PFSK-1 (cell line): ENCODE data around the gene HSPB9.

ENCODE experiments used
- FOXP2 ChIP-seq: optimal IDR thresholded peaks from 2 replicates; pipeline ENCODE3; 2011; ENCODE audit warnings: borderline replicate concordance, control low read depth, inconsistent platforms; ENCODE audit not compliant: insufficient read depth; ENCODE audit errors: extremely low read length, extremely low read depth
- POLR2AphosphoS5 ChIP-seq: IDR thresholded peaks from 2 replicates; pipeline ENCODE4 v1.6.1; 2012; ENCODE audit warnings: low read depth, mild to moderate bottlenecking, control low read depth, low read length, moderate library complexity
- REST ChIP-seq, 2 experiments: IDR thresholded peaks; 2 replicates each; pipeline versions ENCODE4 v1.6.1 to v1.8.0; 2011 to 2012; ENCODE audit warnings: low read depth in 2 of 2, low read length in 2 of 2, control low read depth in 1 of 2, inconsistent platforms in 1 of 2, mild to moderate bottlenecking in 1 of 2, moderate library complexity in 1 of 2; ENCODE audit not compliant: insufficient read depth in 1 of 2
- SIN3A ChIP-seq: IDR thresholded peaks from 2 replicates; pipeline ENCODE4 v1.6.1; 2012; ENCODE audit warnings: mild to moderate bottlenecking, low read length, moderate library complexity, borderline replicate concordance; ENCODE audit not compliant: insufficient read depth
- TAF1 ChIP-seq: IDR thresholded peaks from 2 replicates; pipeline ENCODE4 v1.6.1; 2012; ENCODE audit warnings: low read length, control low read depth, borderline replicate concordance; ENCODE audit not compliant: insufficient read depth

The HSPB9 gene

GRCh38 chr17:42094375-42095069 lies 28.1 kb upstream of the HSPB9 start:
- no peak for TF ChIP-seq POLR2AphosphoS5
- TF ChIP-seq REST (IDR thresholded peaks at IDR 0.05; ENCODE audit: insufficient read depth in 1 of 2, low read depth in 2 of 2, low read length in 2 of 2), result no peak
- no peak for TF ChIP-seq FOXP2
- no peak for TF ChIP-seq SIN3A
- TF ChIP-seq TAF1, result no peak

- TF ChIP-seq FOXP2, result no peak
- TF ChIP-seq POLR2AphosphoS5, result no peak
- no peak for TF ChIP-seq REST (IDR thresholded peaks at IDR 0.05; ENCODE audit: insufficient read depth in 1 of 2, low read depth in 2 of 2, low read length in 2 of 2)
Observed at GRCh38 chr17:42096360-42097111, 26.1 kb upstream of the HSPB9 start.

- TF ChIP-seq TAF1 (no peak), SIN3A (no peak), REST (IDR thresholded peaks at IDR 0.05; ENCODE audit: insufficient read depth in 1 of 2, low read depth in 2 of 2, low read length in 2 of 2) (no peak), POLR2AphosphoS5 (no peak), FOXP2 (no peak)
Observed at GRCh38 chr17:42097691-42098631, 24.6 kb upstream of the HSPB9 start, which contains the start of gene ZNF385C. ZNF385C (minus strand) TSS chr17:42098473; CDS start chr17:42063056, 35,417 bp downstream.

GRCh38 chr17:42098730-42099399 lies 23.7 kb upstream of the HSPB9 start:
- TF ChIP-seq SIN3A, result no peak
- no peak for TF ChIP-seq POLR2AphosphoS5
- TF ChIP-seq FOXP2, result no peak
- no peak for TF ChIP-seq REST (IDR thresholded peaks at IDR 0.05; ENCODE audit: insufficient read depth in 1 of 2, low read depth in 2 of 2, low read length in 2 of 2)
- TF ChIP-seq TAF1, result no peak
